HTR-8/SVneo (cell line): ENCODE data around the gene C13orf46.
A peak's percentile ranks its signal among the peaks of the same experiment; 100 is the strongest.
"Not testable (repeated sequence)": the region's sequence is repeated elsewhere in the genome, so short reads cannot be mapped to it uniquely, and the experiment has no call there.

Experiments used
- DNase-seq: peaks from one replicate; pipeline ENCODE4 v3.0.0; 2011; ENCODE audit warnings: low spot score, mixed read lengths; ENCODE audit not compliant: insufficient read length
- FAIRE-seq: peaks from 2 replicates; lab custom pipeline; 2011; peaks lifted over from hg19 to GRCh38; lab: Jason Lieb, UNC

Gene C13orf46

DNA sequence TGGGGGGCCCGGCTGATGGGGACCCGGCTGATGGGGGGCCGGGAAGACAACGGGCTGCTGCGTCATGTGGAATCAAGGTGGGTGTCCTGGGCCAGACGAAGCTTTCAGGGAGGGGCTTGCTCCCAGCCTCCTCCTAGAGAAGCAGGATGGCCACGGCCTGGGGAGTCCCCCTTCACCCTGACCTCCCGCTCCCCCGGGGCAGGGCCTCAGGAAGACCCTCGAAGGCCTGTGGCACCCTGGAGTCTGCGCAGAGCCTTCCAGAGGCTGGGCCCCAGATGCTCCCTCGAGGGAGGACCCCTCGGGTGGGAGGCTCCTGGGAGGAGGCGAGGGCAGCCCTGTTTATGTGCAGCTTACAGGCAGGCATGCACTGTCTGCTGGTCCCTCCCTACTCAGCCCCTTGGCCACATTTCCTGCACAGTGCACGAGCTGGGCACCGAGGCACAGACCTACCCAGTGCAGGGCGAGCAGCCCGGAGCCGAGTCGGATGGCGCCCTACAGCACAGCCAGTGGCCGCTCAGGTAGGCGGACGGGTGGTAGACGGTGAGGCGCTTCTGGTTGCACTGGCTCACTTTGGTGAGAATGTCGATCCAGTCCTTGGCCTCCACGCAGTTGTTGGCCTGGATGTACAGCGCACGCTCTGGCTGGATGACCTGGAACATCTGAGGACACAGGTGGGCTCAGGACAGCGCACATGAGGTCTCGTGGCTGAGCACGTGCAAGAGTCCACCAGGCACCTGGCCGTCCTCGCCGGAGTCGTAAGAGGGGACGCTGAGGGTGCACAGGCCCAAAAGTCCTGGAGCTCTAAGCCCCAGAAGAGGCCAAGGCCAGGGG is 22.4 kb upstream of the C13orf46 start:
- FAIRE-seq (no peak), DNase-seq (no peak)

- DNase-seq (no peak), FAIRE-seq (no peak)
Measured at GRCh38 chr13:113995051-113995601, 21.2 kb upstream of the C13orf46 start.

- no peak for FAIRE-seq
Measured at GRCh38 chr13:113992276-113993005, 18.6 kb upstream of the C13orf46 start.

GRCh38 chr13:113991676-113992179 is 17.9 kb upstream of the C13orf46 start:
- no peak for DNase-seq
- peak; percentile 63 for FAIRE-seq

More at GRCh38 chr13:113992276-113993005, 18.6 kb upstream of the C13orf46 start:
- DNase-seq, result no peak

DNA sequence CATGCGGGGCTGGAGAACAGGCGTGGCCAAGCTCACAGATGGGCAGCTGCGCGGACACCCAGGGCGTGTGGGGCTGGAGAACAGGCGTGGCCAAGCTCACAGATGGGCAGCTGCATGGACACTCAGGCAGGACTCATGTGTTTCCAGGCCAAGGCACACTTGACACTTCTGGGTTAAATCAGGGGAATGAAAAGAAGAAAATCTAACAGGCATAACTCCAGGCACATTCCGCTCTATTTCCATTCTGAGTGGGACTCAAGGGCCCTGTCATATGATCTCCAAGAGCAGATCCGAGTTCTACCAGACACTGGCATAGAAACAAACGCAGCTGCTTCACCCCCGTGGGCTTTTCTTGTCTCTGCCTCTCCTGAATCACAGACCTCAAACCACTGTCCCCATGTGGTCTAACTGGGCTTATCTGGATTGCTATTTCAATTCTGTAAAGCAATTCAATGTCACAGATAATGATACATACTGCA is 17.4 kb upstream of the C13orf46 start:
- FAIRE-seq, result no peak
- no peak for DNase-seq

DNA sequence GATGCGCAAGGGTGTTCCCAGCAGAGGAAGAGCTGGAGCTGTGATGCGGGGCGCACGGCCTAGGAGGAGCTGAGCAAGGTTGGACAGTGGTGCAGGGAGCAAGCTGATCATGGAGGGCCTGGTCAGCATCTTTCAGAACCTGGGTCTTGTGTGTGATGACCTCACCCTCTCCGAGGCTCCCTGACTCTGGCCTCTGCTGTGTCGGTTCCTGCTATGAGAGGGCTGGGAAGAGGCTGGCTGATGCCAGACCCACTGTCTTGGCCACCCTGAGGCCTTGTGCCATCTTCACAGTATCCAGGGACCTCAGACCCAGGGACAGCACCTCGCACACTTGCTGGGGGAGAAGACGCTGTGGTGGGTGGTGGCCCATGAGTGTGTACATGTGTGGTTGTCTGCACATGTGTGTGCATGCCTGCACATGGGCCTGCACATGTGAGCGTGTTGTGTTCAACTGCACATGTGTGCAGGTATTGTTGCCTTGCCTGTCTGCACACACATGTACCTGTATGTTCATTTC is 16.5 kb upstream of the C13orf46 start:
- DNase-seq (no peak), FAIRE-seq (no peak)

- DNase-seq, result no peak
- FAIRE-seq, result no peak
Measured at GRCh38 chr13:113989585-113990300, 15.9 kb upstream of the C13orf46 start.

DNA sequence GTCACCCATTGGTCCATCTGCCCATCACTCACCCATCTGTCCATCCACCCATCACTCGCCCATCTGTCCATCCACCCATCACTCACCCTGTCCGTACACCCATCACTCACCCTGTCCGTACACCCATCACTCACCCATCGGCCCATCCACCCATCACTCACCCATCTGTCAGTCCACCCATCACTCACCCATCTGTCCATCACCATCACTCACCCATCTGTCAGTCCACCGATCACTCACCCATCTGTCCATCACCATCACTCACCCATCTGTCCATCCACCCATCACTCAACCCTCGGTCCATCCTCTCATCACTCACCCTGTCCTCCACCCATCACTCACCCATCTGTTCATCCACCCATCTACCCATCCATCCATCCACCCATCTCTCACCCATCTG is 15.0 kb upstream of the C13orf46 start:
- FAIRE-seq, result not testable (repeated sequence)

GRCh38 chr13:113982296-113982661 is 8.4 kb upstream of the C13orf46 start:
- no peak for FAIRE-seq

More for the DNA sequence above, 15.0 kb upstream of the C13orf46 start:
- not testable (repeated sequence) for DNase-seq

DNA sequence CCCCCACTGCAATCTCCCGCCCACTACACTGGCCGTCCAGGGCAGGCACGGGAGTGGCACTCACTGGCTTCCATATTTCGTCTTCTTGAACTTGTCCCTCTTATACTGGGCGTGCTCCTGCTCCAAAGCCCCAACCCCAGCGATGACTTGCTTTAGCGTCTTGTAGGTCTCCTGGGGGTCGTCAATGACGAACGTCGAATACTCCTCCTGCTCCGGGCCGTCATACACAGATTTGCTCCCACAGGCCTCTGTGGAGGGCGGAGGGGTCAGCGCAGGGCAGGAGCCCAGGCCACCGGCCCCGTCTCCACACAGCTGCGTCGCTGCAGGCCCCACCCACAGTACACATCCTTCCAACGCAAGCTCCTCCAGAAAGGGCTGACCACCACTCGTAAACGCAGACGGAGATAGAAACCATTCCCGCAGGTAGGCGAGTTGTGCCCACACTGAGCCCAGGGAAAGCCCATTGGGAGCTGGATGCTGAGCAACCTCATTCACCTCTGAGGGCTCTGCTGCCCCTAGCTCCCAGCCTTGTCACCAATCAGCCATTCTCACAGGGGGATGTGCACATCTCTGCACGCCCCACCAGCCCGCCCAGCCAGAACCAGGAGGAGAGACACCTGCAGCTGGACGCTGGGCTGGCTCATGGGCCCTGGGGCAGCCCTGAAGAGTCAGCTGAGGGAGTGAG is 7.9 kb upstream of the C13orf46 start:
- no peak for FAIRE-seq
- no peak for DNase-seq

More at GRCh38 chr13:113982296-113982661, 8.4 kb upstream of the C13orf46 start:
- DNase-seq, result no peak

DNA sequence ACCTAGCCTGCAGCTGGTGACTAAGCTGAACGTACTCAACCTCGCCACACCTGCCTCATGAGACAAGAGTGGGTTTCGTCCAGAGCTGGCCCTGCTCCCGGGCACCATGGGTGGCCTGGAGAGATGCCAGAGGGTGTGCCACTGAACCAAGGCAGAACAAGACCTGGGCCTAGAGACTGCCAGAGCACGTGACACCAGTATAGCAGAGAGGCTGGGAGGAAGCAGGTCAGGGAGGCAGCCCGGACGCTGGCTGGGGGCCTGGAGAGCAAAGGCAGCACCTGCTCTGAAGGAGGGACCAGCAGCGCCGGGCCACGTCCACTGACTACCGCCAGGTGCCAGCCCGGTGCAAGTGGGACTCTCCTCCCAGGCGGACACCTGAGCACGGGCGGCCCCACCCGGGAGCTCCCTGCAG is 7.3 kb upstream of the C13orf46 start:
- DNase-seq, result no peak

DNA sequence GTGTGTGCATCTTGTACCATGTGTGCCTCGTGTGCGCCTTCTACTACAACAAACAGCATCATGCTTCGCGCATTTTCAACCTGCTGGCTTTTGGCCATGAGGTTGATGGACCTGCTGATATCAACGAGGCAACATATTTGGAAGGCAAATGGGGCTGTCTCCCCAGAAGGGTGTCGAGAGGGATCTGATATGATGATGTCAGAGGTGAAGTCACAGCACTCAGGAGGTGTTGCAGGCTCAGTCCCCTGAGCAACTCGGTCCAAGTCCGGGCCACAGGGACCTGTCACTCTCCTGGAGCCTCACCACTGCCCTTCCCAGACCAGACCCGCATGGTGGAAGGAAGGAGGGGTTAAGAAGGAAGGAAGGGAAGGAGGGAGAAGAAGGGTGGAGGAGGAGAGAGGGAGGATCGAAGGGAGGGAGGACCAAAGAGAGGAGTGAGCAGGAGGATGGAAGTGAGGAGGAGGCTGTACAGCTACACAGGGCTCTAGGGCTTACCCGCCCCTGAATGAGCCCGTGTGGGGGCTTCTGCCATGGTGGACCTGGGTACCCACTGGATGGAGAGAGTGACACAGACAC is 6.7 kb upstream of the C13orf46 start:
- DNase-seq (no peak), FAIRE-seq (no peak)

More for the DNA sequence above, 7.3 kb upstream of the C13orf46 start:
- FAIRE-seq, result no peak

GRCh38 chr13:113979791-113980471 is 6.1 kb upstream of the C13orf46 start:
- DNase-seq (no peak), FAIRE-seq (no peak)

GRCh38 chr13:113978741-113979481 is 5.0 kb upstream of the C13orf46 start:
- no peak for FAIRE-seq
- DNase-seq, result no peak

GRCh38 chr13:113977976-113978375 is 4.1 kb upstream of the C13orf46 start:
- FAIRE-seq, result no peak
- no peak for DNase-seq

DNA sequence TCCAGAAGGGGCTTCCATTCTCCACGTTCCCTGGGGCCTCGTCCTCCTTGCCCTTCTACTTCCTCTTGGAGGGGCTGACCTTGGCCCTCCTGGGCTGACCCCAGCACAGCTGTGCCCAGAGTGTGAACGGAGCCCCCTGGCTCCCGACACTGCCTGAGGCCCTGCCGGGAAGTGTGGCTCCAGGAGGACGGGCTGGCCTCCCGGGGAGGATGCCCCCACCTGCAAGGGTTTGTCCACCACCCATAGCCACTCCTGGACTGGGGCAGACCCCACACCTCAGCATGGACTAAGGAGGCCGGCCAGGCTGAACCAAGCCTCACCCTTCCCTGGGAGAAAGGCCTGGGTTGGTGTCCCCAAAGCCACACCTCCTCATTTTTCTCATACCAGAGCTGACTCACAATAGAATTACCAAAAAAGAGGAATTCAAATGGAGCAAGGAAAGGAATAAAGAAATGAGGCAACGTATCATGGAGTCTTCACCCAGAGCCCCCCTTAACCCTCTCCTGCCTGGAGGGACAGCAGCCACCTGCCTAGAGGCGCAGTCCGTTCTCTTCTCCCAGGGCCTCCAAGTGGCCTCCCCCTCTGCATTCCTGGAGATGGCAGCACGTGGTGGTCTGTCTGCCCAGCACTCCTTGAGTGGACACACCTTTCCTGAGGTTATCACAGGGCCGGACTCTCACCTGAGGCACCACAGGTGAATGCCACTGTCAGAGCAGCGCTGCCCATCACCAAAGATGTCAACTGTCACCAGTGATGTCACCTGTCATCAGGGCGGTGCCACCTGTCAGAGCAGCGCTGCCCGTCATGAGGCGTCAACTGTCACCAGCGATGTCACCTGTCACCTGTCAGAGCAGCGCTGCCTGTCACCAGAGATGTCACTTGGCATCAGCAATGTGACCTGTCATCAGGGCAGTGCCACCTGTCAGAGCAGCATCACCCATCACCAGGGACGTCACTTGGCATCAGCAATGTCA is 3.1 kb upstream of the C13orf46 start:
- DNase-seq (peak; percentile 59), FAIRE-seq (no peak)

DNA sequence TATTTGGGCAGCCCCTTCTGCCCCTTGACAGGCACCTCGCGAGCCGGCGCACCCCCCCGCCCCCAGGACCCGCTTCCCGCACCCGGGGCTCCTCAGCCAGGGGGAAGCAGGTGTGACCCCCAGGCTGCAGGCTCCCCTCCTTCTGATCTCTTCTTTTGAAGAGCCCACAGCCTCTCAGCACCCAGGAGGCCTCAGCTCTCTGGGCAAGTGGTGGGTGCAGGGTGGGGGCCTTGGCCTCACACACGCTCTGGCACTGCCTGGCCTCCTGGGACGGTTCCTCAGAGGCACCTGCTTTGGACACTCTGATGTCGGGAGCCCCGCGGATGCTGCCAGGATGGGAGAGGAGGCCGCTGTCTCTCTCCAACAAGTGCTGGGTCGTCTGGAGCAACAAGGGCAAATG is 1.5 kb upstream of the C13orf46 start:
- FAIRE-seq, result no peak
- no peak for DNase-seq
